AG04449 (cell line): ENCODE measurements around the gene LRRC2.

Experiments
- CTCF ChIA-PET: fragments of 350-600 bp; formaldehyde crosslinking; extraction: SDS; loops from one replicate; lab custom pipeline; 2021; ENCODE audit warnings: antibody characterized with exemption; lab: Yijun Ruan, JAX
- POLR2A ChIA-PET: fragments of 400-600, 350-600 bp; formaldehyde crosslinking; extraction: SDS; loops from one replicate; lab custom pipeline; 2020; ENCODE audit warnings: antibody characterized with exemption, inconsistent platforms; lab: Yijun Ruan, JAX
- DNase-seq: peaks from one replicate; pipeline ENCODE4 v3.0.0-alpha.2; 2010; ENCODE audit warnings: low read depth, low spot score
- H3K4me3 ChIP-seq: 2 replicates; pipeline ENCODE4 v1.5.1; 2011; ENCODE audit warnings: low read depth, mild to moderate bottlenecking, control low read depth, low read length
- CTCF ChIP-seq: IDR thresholded peaks from one replicate; pipeline ENCODE4 v1.5.1; 2011; ENCODE audit warnings: mild to moderate bottlenecking, moderate library complexity, low read length, control low read depth, inconsistent platforms; ENCODE audit not compliant: insufficient read depth; ENCODE audit errors: missing control alignments

The LRRC2 gene

GRCh38 chr3:46559091-46559704 lies 6.9 kb downstream of the LRRC2 start:
- no peak overlapping the region for H3K4me3 ChIP-seq
- ChIA-PET CTCF (interaction anchor here (1.0 to 7.8 kb wide), 8 partner anchors 8 to 717 kb away, joined by 3 to 112 read pairs (median 3); partner anchors contain the start of gene LRRC2), POLR2A (interaction anchor here (0.6 kb wide), 1 partner anchor 357 kb away, joined by 3 read pairs; no protein-coding TSS in a partner anchor)
- TF ChIP-seq CTCF, result no peak
- DNase-seq, result no peak

- TF ChIP-seq CTCF, result peak; percentile 57
- DNase-seq, result no peak
- POLR2A ChIA-PET, result interaction anchor here (0.6 kb wide), 1 partner anchor 357 kb away, joined by 3 read pairs; no protein-coding TSS in a partner anchor
- peak overlapping the region; percentile 31; the same call in 1 of the 2 replicates for H3K4me3 ChIP-seq
- CTCF ChIA-PET, result interaction anchor here (0.7 to 7.8 kb wide), 13 partner anchors 9 to 716 kb away, joined by 3 to 112 read pairs (median 3); partner anchors contain the start of gene LRRC2
Observed at GRCh38 chr3:46558184-46559043, 7.7 kb downstream of the LRRC2 start.

- no peak for DNase-seq
- no peak overlapping the region for H3K4me3 ChIP-seq
- ChIA-PET POLR2A (no interaction called here), CTCF (interaction anchor here (1.1 to 7.8 kb wide), 7 partner anchors 9 to 118 kb away, joined by 3 to 112 read pairs (median 4); partner anchors contain the start of genes LRRC2 and RTP3)
- no peak for TF ChIP-seq CTCF
Observed at GRCh38 chr3:46557814-46558183, 8.3 kb downstream of the LRRC2 start.

GRCh38 chr3:46553154-46553553 lies 12.9 kb downstream of the LRRC2 start:
- TF ChIP-seq CTCF, result no peak
- ChIA-PET CTCF (interaction anchor here (2.1 to 3.1 kb wide), 2 partner anchors 8 to 64 kb away, joined by 4 to 10 read pairs; no protein-coding TSS in a partner anchor), POLR2A (no interaction called here)
- DNase-seq, result no peak
- H3K4me3 ChIP-seq, result no peak overlapping the region

GRCh38 chr3:46552538-46552937 lies 13.6 kb downstream of the LRRC2 start:
- no peak for DNase-seq
- POLR2A ChIA-PET, result no interaction called here
- CTCF ChIA-PET, result interaction anchor here (2.1 to 3.1 kb wide), 2 partner anchors 9 to 63 kb away, joined by 4 to 10 read pairs; no protein-coding TSS in a partner anchor
- no peak overlapping the region for H3K4me3 ChIP-seq
- TF ChIP-seq CTCF, result no peak
